ENCODE data around the gene TBC1D22A.

DNA sequence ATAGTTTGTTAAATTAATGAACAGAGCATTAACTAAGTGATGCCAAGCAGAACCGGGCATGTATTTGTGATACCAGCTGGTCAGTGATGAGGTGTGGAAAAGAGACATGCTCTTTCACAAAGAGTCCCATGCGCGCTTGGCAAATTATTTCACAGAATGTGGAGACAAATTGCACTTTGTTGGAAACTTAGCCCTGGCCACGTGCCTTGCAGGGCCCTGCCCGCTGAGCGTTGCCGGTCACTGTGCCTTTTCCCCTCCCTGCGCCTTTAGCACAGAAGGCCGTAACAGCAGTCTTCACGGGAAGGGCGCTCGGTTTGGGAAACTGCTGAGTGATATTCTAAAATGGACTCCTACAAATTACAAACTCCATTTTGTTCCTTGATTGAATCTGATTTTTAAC is 235.9 kb downstream of the TBC1D22A start:
- no peak for TF ChIP-seq CTCF (conservative IDR thresholded peaks at IDR 0.05; ENCODE audit: low read length)
- TF ChIP-seq EZH2phosphoT487 (IDR thresholded peaks at IDR 0.05; ENCODE audit: borderline replicate concordance, low read depth, low read length) = no peak

Data from OCI-LY7 (cell line).